ENCODE measurements around the gene YIF1A. TPM values are rescaled to one million over a fixed set of nuclear protein-coding genes. Genes with fewer than 3 reads are reported as not detected.

YIF1A gene
- total RNA-seq, 1 experiment from 2014 or later, result 54.7 TPM

DNA sequence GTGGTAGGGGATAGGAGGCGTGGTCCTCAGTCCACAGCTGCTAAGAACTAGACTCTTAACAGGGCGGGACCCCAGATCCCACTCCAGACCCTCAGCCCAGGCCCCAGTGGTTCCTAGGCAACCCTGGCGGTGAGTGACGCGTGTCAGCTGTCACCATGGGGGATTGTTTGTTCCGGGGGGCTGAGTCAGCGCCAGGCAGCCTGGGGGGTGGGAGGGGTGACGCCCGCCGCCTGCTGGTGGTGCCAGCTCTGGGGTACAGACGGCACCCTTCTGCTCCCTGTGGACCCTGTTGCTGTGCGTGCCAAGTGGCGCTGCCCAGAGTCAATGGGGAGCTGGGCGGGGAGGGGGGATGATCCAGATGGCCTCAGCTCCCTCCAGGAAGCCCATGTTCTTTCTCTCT, 8.5 kb downstream of the YIF1A start:
- Histone ChIP-seq H3K4me1 (ENCODE audit: control insufficient read depth in 1 of 2, insufficient read depth in 2 of 2, low read length in 2 of 2) (peaks cover 0 to 26% of the 10 kb centered on the region in 2 experiments; a peak in 2 of 4 replicates), H3K9me2 (ENCODE audit: insufficient read depth) (no peaks in the 10 kb centered on the region), H4K20me1 (ENCODE audit: insufficient read depth) (no peaks in the 10 kb centered on the region), H2AFZ (ENCODE audit: low read depth, low read length, poor library complexity, severe bottlenecking) (no peak overlapping the region), H3K79me2 (ENCODE audit: insufficient read depth, low read length) (no peaks in the 10 kb centered on the region), H3K4me2 (ENCODE audit: low read length) (no peak overlapping the region), H3K9ac (ENCODE audit: low read length) (no peak overlapping the region), H3K4me3 (replicated peaks in 1 of 2; ENCODE audit: low read depth in 1 of 2, low read length in 2 of 2) (no peak overlapping the region), H3K9me3 (ENCODE audit: control insufficient read depth in 1 of 2, insufficient read depth in 1 of 2, low read depth in 1 of 2, low read length in 2 of 2) (no peaks in the 10 kb centered on the region), H3K27me3 (ENCODE audit: insufficient read depth, low read length) (no peaks in the 10 kb centered on the region), H3K27ac (ENCODE audit: low read depth, low read length) (no peak overlapping the region), H3K36me3 (ENCODE audit: control insufficient read depth in 1 of 2, insufficient read depth in 2 of 2, low read length in 2 of 2) (no peaks in the 10 kb centered on the region; a peak in 1 of 4 replicates)
- intact Hi-C loops (cut with micrococcal nuclease), result no loop called here
- TF ChIP-seq, protein P1, sequence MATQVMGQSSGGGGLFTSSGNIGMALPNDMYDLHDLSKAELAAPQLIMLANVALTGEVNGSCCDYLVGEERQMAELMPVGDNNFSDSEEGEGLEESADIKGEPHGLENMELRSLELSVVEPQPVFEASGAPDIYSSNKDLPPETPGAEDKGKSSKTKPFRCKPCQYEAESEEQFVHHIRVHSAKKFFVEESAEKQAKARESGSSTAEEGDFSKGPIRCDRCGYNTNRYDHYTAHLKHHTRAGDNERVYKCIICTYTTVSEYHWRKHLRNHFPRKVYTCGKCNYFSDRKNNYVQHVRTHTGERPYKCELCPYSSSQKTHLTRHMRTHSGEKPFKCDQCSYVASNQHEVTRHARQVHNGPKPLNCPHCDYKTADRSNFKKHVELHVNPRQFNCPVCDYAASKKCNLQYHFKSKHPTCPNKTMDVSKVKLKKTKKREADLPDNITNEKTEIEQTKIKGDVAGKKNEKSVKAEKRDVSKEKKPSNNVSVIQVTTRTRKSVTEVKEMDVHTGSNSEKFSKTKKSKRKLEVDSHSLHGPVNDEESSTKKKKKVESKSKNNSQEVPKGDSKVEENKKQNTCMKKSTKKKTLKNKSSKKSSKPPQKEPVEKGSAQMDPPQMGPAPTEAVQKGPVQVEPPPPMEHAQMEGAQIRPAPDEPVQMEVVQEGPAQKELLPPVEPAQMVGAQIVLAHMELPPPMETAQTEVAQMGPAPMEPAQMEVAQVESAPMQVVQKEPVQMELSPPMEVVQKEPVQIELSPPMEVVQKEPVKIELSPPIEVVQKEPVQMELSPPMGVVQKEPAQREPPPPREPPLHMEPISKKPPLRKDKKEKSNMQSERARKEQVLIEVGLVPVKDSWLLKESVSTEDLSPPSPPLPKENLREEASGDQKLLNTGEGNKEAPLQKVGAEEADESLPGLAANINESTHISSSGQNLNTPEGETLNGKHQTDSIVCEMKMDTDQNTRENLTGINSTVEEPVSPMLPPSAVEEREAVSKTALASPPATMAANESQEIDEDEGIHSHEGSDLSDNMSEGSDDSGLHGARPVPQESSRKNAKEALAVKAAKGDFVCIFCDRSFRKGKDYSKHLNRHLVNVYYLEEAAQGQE (IDR thresholded peaks at IDR 0.05; ENCODE audit: low read depth), result no peak
- TF ChIP-seq EZH2phosphoT487 (IDR thresholded peaks at IDR 0.05; ENCODE audit: borderline replicate concordance) (no peak), POLR2A (IDR thresholded peaks at IDR 0.05; ENCODE audit: borderline replicate concordance, extremely low read depth, insufficient read depth, insufficient read length) (no peak), JUND (IDR thresholded peaks at IDR 0.05) (no peak), SRF (IDR thresholded peaks at IDR 0.05; ENCODE audit: low read depth) (no peak), EZH2 (IDR thresholded peaks at IDR 0.05) (no peak), FOSL1 (IDR thresholded peaks at IDR 0.05; ENCODE audit: low read depth) (no peak), CEBPB (IDR thresholded peaks at IDR 0.05; ENCODE audit: low read depth) (no peak), ZBTB33 (IDR thresholded peaks at IDR 0.05; ENCODE audit: extremely low read depth, insufficient replicate concordance, low read length) (no peak), CBX3 (IDR thresholded peaks at IDR 0.05; ENCODE audit: low read depth) (no peak), EGR1 (IDR thresholded peaks at IDR 0.05; ENCODE audit: low read depth) (no peak), ZFX (IDR thresholded peaks at IDR 0.05) (no peak), ELF1 (IDR thresholded peaks at IDR 0.05; ENCODE audit: borderline replicate concordance, low read depth) (no peak)
- TF ChIP-seq, protein P2, sequence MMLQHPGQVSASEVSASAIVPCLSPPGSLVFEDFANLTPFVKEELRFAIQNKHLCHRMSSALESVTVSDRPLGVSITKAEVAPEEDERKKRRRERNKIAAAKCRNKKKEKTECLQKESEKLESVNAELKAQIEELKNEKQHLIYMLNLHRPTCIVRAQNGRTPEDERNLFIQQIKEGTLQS (IDR thresholded peaks at IDR 0.05), result no peak
- DNase-seq (ENCODE audit: low read depth, low spot score) (no peak), ATAC-seq (no peak)
- POLR2A ChIA-PET, result interaction anchor here (1.4 kb wide), 1 partner anchor 9 kb away, joined by 5 read pairs; the partner anchor contains the start of gene YIF1A
- BruUV-seq (replicated peaks), result no TSS peak
- RAD21 ChIA-PET (ENCODE audit: low non-redundant PET in 1 of 2, low total read pairs in 2 of 2, uncharacterized antibody in 2 of 2, unreplicated experiment in 2 of 2), result no interaction called here
- CTCF ChIA-PET, result no interaction called here

Data from HCT116 (cell line).